ENCODE data around the gene ABI3.

GRCh38 chr17:49219987-49220386 is 9.5 kb downstream of the ABI3 start:
- TF ChIP-seq, protein P1, sequence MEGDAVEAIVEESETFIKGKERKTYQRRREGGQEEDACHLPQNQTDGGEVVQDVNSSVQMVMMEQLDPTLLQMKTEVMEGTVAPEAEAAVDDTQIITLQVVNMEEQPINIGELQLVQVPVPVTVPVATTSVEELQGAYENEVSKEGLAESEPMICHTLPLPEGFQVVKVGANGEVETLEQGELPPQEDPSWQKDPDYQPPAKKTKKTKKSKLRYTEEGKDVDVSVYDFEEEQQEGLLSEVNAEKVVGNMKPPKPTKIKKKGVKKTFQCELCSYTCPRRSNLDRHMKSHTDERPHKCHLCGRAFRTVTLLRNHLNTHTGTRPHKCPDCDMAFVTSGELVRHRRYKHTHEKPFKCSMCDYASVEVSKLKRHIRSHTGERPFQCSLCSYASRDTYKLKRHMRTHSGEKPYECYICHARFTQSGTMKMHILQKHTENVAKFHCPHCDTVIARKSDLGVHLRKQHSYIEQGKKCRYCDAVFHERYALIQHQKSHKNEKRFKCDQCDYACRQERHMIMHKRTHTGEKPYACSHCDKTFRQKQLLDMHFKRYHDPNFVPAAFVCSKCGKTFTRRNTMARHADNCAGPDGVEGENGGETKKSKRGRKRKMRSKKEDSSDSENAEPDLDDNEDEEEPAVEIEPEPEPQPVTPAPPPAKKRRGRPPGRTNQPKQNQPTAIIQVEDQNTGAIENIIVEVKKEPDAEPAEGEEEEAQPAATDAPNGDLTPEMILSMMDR (IDR thresholded peaks at IDR 0.05), result no peak
- no peak for TF ChIP-seq POLR2A (IDR thresholded peaks at IDR 0.05)
